ENCODE results near the gene RBMS3. TPM values are rescaled to one million over a fixed set of nuclear protein-coding genes. Genes with fewer than 3 reads are reported as not detected.
"Not testable (repeated sequence)": the region's sequence is repeated elsewhere in the genome, so short reads cannot be mapped to it uniquely, and the experiment has no call there.

The RBMS3 gene
- total and polyA plus RNA-seq, 2 donors (not counting 1 experiment from before 2014, with no cell fraction given): 26.9 to 68.4 TPM

- H3K79me2 ChIP-seq (ENCODE audit: control insufficient read depth, insufficient read depth, low read length): no peaks in the 10 kb centered on the region
- H3K4me3 ChIP-seq (replicated peaks in 1 of 4; ENCODE audit: control extremely low read depth in 1 of 4, insufficient read depth in 1 of 4, low read depth in 3 of 4, low read length in 4 of 4): no peak overlapping the region
- no peaks in the 10 kb centered on the region for H3K9me3 ChIP-seq (ENCODE audit: control insufficient read depth, insufficient read depth, low read depth, low read length)
- no peak overlapping the region for H3K9ac ChIP-seq (ENCODE audit: insufficient read depth, low read length)
- TF ChIP-seq EZH2 (IDR thresholded peaks at IDR 0.05; ENCODE audit: low read length, missing control alignments): no peak
- no peak for TF ChIP-seq CTCF (conservative IDR thresholded peaks at IDR 0.05 in 1 of 2, IDR thresholded peaks at IDR 0.05 in 1 of 2; ENCODE audit: low read depth in 1 of 2, low read length in 2 of 2)
- no peak overlapping the region for H3K27ac ChIP-seq (ENCODE audit: insufficient read depth, low read length)
- no peaks in the 10 kb centered on the region for H3K27me3 ChIP-seq (ENCODE audit: control insufficient read depth, insufficient read depth, low read length)
- no peak for DNase-seq (ENCODE audit: low read depth in 2 of 2)
- no peaks in the 10 kb centered on the region for H4K20me1 ChIP-seq (ENCODE audit: control insufficient read depth, extremely low read depth, insufficient read depth, low read length)
- H3K36me3 ChIP-seq (ENCODE audit: control insufficient read depth, insufficient read depth, low read length): no peaks in the 10 kb centered on the region
- no peaks in the 10 kb centered on the region for H3K4me1 ChIP-seq (ENCODE audit: control insufficient read depth, extremely low read depth, insufficient read depth, low read length)
- no peak overlapping the region for H2AFZ ChIP-seq (ENCODE audit: low read length)
- H3K4me2 ChIP-seq (ENCODE audit: extremely low read depth, insufficient read depth, low read length): no peak overlapping the region
Observed at GRCh38 chr3:29802057-29802456, 521.2 kb downstream of the RBMS3 start.

DNA sequence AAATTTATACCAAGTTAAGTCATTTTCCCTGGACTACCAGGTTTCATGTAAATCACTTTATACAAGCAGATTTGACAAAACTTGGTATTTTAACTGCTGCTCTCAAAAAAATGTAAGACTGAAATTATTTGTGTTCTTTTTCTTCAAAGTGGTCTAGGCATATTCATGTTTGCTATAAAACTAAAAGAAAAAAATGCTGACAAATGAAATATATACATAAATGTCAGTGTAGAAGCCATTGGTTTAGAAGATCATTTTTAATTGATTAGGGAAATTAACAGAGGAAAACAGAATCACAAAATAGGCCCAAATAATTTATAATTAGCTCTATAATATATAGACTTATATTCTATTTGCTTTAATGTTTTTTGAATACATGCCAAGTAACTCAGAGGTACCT lies 523.2 kb downstream of the RBMS3 start:
- no peak for TF ChIP-seq CTCF (conservative IDR thresholded peaks at IDR 0.05 in 1 of 2, IDR thresholded peaks at IDR 0.05 in 1 of 2; ENCODE audit: low read depth in 1 of 2, low read length in 2 of 2)
- TF ChIP-seq EZH2 (IDR thresholded peaks at IDR 0.05; ENCODE audit: low read length, missing control alignments): no peak
- Histone ChIP-seq H2AFZ (ENCODE audit: low read length) (no peak overlapping the region), H3K4me2 (ENCODE audit: extremely low read depth, insufficient read depth, low read length) (no peak overlapping the region), H3K27ac (ENCODE audit: insufficient read depth, low read length) (no peak overlapping the region), H3K27me3 (ENCODE audit: control insufficient read depth, insufficient read depth, low read length) (no peaks in the 10 kb centered on the region), H4K20me1 (ENCODE audit: control insufficient read depth, extremely low read depth, insufficient read depth, low read length) (no peaks in the 10 kb centered on the region), H3K4me3 (replicated peaks in 1 of 4; ENCODE audit: control extremely low read depth in 1 of 4, insufficient read depth in 1 of 4, low read depth in 3 of 4, low read length in 4 of 4) (no peak overlapping the region), H3K79me2 (ENCODE audit: control insufficient read depth, insufficient read depth, low read length) (no peaks in the 10 kb centered on the region), H3K4me1 (ENCODE audit: control insufficient read depth, extremely low read depth, insufficient read depth, low read length) (no peaks in the 10 kb centered on the region), H3K9ac (ENCODE audit: insufficient read depth, low read length) (no peak overlapping the region), H3K36me3 (ENCODE audit: control insufficient read depth, insufficient read depth, low read length) (no peaks in the 10 kb centered on the region), H3K9me3 (ENCODE audit: control insufficient read depth, insufficient read depth, low read depth, low read length) (no peaks in the 10 kb centered on the region)
- no peak for DNase-seq (ENCODE audit: low read depth in 2 of 2)

GRCh38 chr3:29805757-29806156 lies 524.9 kb downstream of the RBMS3 start:
- H2AFZ ChIP-seq (ENCODE audit: low read length): no peak overlapping the region
- no peak for TF ChIP-seq EZH2 (IDR thresholded peaks at IDR 0.05; ENCODE audit: low read length, missing control alignments)
- TF ChIP-seq CTCF (conservative IDR thresholded peaks at IDR 0.05 in 1 of 2, IDR thresholded peaks at IDR 0.05 in 1 of 2; ENCODE audit: low read depth in 1 of 2, low read length in 2 of 2): no peak
- DNase-seq (ENCODE audit: low read depth in 2 of 2): peak; percentile 17 to 23

DNA sequence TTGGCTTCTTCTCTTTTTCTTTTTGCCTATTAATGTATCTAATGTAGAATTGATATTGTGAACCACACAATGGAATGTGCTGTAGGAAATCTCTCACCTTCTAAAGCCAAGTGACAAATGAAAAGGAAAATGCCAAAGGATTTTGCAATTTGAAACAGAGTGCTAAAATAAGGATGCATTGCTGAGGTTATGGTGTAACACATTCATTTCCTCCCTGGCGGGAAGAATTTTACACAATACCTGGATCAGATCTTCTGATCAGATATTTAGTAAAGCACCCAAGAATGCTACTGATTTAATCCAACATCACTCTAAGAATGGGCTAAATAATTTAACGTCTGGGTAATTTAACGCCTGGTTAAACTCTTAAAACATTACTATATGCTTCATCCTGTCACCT lies 527.5 kb downstream of the RBMS3 start:
- H4K20me1 ChIP-seq (ENCODE audit: control insufficient read depth, extremely low read depth, insufficient read depth, low read length); H3K36me3 ChIP-seq (ENCODE audit: control insufficient read depth, insufficient read depth, low read length); H3K4me2 ChIP-seq (ENCODE audit: extremely low read depth, insufficient read depth, low read length); H3K9ac ChIP-seq (ENCODE audit: insufficient read depth, low read length); H3K4me1 ChIP-seq (ENCODE audit: control insufficient read depth, extremely low read depth, insufficient read depth, low read length); H3K79me2 ChIP-seq (ENCODE audit: control insufficient read depth, insufficient read depth, low read length); H3K27ac ChIP-seq (ENCODE audit: insufficient read depth, low read length); H3K4me3 ChIP-seq (replicated peaks in 1 of 4; ENCODE audit: control extremely low read depth in 1 of 4, insufficient read depth in 1 of 4, low read depth in 3 of 4, low read length in 4 of 4); H2AFZ ChIP-seq (ENCODE audit: low read length); H3K9me3 ChIP-seq (ENCODE audit: control insufficient read depth, insufficient read depth, low read depth, low read length); H3K27me3 ChIP-seq (ENCODE audit: control insufficient read depth, insufficient read depth, low read length): not testable (repeated sequence)
- peak in 1 of 2 donors; percentile 19 for DNase-seq (ENCODE audit: low read depth in 2 of 2)

More at GRCh38 chr3:29805757-29806156, 524.9 kb downstream of the RBMS3 start:
- Histone ChIP-seq H3K36me3 (ENCODE audit: control insufficient read depth, insufficient read depth, low read length) (no peaks in the 10 kb centered on the region), H3K4me1 (ENCODE audit: control insufficient read depth, extremely low read depth, insufficient read depth, low read length) (no peaks in the 10 kb centered on the region), H3K9ac (ENCODE audit: insufficient read depth, low read length) (no peak overlapping the region), H3K4me3 (replicated peaks in 1 of 4; ENCODE audit: control extremely low read depth in 1 of 4, insufficient read depth in 1 of 4, low read depth in 3 of 4, low read length in 4 of 4) (no peak overlapping the region), H4K20me1 (ENCODE audit: control insufficient read depth, extremely low read depth, insufficient read depth, low read length) (no peaks in the 10 kb centered on the region), H3K27ac (ENCODE audit: insufficient read depth, low read length) (no peak overlapping the region), H3K4me2 (ENCODE audit: extremely low read depth, insufficient read depth, low read length) (no peak overlapping the region), H3K9me3 (ENCODE audit: control insufficient read depth, insufficient read depth, low read depth, low read length) (no peaks in the 10 kb centered on the region), H3K27me3 (ENCODE audit: control insufficient read depth, insufficient read depth, low read length) (no peaks in the 10 kb centered on the region), H3K79me2 (ENCODE audit: control insufficient read depth, insufficient read depth, low read length) (no peaks in the 10 kb centered on the region)
